Measurements from ENCODE around the gene GOLGA6C. TPM values are rescaled to one million over a fixed set of nuclear protein-coding genes. Genes with fewer than 3 reads are reported as not detected.
"Not testable (repeated sequence)": the region's sequence is repeated elsewhere in the genome, so short reads cannot be mapped to it uniquely, and the experiment has no call there.

GOLGA6C gene
- total and polyA plus RNA-seq, 8 donors: not detected

- TF ChIP-seq, protein P1, sequence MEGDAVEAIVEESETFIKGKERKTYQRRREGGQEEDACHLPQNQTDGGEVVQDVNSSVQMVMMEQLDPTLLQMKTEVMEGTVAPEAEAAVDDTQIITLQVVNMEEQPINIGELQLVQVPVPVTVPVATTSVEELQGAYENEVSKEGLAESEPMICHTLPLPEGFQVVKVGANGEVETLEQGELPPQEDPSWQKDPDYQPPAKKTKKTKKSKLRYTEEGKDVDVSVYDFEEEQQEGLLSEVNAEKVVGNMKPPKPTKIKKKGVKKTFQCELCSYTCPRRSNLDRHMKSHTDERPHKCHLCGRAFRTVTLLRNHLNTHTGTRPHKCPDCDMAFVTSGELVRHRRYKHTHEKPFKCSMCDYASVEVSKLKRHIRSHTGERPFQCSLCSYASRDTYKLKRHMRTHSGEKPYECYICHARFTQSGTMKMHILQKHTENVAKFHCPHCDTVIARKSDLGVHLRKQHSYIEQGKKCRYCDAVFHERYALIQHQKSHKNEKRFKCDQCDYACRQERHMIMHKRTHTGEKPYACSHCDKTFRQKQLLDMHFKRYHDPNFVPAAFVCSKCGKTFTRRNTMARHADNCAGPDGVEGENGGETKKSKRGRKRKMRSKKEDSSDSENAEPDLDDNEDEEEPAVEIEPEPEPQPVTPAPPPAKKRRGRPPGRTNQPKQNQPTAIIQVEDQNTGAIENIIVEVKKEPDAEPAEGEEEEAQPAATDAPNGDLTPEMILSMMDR (IDR thresholded peaks at IDR 0.05): peak in 5 of 7 experiments; percentile 12 to 76 (median 55)
- H3K9me3 ChIP-seq; H3K4me1 ChIP-seq; H3K27me3 ChIP-seq; H3K4me3 ChIP-seq; intact Hi-C loops (cut with DNase I; ENCODE audit: low total_unique reads); H3K27ac ChIP-seq; H3K36me3 ChIP-seq: not testable (repeated sequence)
- peak in 1 of 2 donors; percentile 76 for DNase-seq
- 0 to 21% (median 16%) methylated on average over 2 to 6 of the region's 6 CpGs for WGBS, 5 donors
Measured at GRCh38 chr15:75299311-75299688, 41.2 kb downstream of the GOLGA6C start.

DNA sequence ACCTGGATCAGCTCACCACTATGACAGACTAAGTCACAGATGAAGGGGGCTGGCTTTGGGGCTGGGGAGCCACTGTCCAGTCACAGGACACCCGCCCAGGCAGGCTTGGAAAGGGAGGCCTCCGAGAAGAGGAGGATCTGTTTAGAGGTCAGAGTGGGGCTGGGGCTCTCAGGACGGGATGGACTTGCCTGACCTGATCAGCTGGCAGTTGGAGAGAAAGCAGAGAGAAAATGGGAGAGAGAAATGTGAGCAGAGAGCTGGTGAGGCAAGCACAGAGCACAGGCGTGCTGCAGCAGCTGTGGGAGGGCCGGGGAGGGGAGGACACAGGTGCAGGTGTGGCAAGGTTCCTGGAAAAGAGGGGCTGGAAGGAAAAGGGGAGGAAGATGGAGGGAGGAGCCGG, 41.9 kb downstream of the GOLGA6C start:
- 55 to 64% (median 61%) methylated on average over 5 to 6 of the region's 6 CpGs for WGBS, 5 donors
- intact Hi-C loops (cut with DNase I; ENCODE audit: low total_unique reads): loop anchor here (10.0 kb wide), 2 partner anchors 55 to 265 kb away; no protein-coding TSS in a partner anchor
- not testable (repeated sequence) for H3K9me3 ChIP-seq

DNA sequence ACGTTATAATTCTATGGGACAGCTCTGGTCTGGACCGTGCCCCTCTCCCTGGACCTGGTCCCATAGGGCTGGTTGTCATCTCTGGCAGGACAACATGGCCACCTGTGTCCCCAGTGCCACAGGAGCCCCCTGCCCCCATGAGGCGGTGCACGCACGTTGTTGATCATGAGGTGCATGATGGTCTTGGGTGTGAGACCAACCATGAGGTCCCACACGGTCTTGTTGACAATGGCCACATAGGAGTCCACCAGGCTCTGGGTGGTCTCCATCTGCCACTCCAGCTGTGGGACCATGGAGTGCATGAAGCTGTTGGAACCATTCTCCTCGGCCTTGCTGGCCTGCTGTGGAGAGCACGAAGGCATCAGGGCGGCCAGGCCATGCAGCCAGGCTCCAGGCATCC, 44.2 kb downstream of the GOLGA6C start:
- 87 to 93% (median 88%) methylated on average over 5 to 9 of the region's 9 CpGs for WGBS, 5 donors
- DNase-seq: no peak
- H3K27me3 ChIP-seq: peaks cover 0 to 26% (median 4%) of the 10 kb centered on the region in 3 donors
- H3K36me3 ChIP-seq: no peaks in the 10 kb centered on the region
- no peaks in the 10 kb centered on the region for H3K4me1 ChIP-seq
- H3K27ac ChIP-seq: no peak overlapping the region
- H3K4me3 ChIP-seq: no peak overlapping the region
- intact Hi-C loops (cut with DNase I; ENCODE audit: low total_unique reads): loop anchor here (10.0 kb wide), 2 partner anchors 58 to 268 kb away; no protein-coding TSS in a partner anchor
- TF ChIP-seq, protein P1 (IDR thresholded peaks at IDR 0.05): no peak
- TF ChIP-seq POLR2A (IDR thresholded peaks at IDR 0.05) (no peak), POLR2AphosphoS5 (IDR thresholded peaks at IDR 0.05) (no peak), EP300 (IDR thresholded peaks at IDR 0.05) (no peak)
- H3K9me3 ChIP-seq: no peaks in the 10 kb centered on the region

More for the DNA sequence above, 41.9 kb downstream of the GOLGA6C start:
- H3K4me1 ChIP-seq, H3K27ac ChIP-seq, DNase-seq, H3K27me3 ChIP-seq, H3K36me3 ChIP-seq, H3K4me3 ChIP-seq: not testable (repeated sequence)

GRCh38 chr15:75302753-75303152, 44.6 kb downstream of the GOLGA6C start:
- not testable (repeated sequence) for DNase-seq, H3K9me3 ChIP-seq, H3K36me3 ChIP-seq, H3K4me1 ChIP-seq, H3K27ac ChIP-seq, H3K4me3 ChIP-seq
- 86 to 97% (median 89%) methylated on average over 4 of the region's 4 CpGs for WGBS, 5 donors
- intact Hi-C loops (cut with DNase I; ENCODE audit: low total_unique reads): loop anchor here (10.0 kb wide), 2 partner anchors 58 to 268 kb away; no protein-coding TSS in a partner anchor
- peaks cover 0 to 30% (median 4%) of the 10 kb centered on the region in 3 donors for H3K27me3 ChIP-seq

DNA sequence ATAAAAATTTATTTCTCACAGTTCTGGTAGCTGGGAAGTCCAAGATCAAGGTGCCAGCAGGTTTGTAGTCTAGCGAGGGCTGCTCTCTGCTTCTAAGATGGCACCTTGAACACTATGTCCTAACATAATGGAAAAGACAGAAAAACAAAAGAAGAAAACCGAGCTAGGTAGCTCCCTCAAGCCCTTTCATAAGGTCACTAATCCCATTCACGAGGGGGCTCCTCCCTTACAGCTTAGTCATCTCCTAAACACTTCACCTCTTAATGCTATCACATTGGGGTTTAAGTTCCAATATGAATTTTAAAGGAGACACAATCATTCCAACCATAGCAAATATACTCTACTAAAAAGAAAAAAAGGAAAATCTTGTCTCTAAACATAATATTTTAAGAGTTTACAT, 48.1 kb downstream of the GOLGA6C start:
- no peaks in the 10 kb centered on the region for H3K9me3 ChIP-seq
- no peak overlapping the region for H3K4me3 ChIP-seq
- DNase-seq: no peak
- H3K4me1 ChIP-seq: peaks cover 0 to 5% (median 2%) of the 10 kb centered on the region in 4 donors
- intact Hi-C loops (cut with DNase I; ENCODE audit: low total_unique reads): loop anchor here (10.0 kb wide), 2 partner anchors 61 to 271 kb away; no protein-coding TSS in a partner anchor
- TF ChIP-seq POLR2AphosphoS5 (IDR thresholded peaks at IDR 0.05): no peak
- TF ChIP-seq, protein P1 (IDR thresholded peaks at IDR 0.05): no peak
- no peak for TF ChIP-seq POLR2A (IDR thresholded peaks at IDR 0.05)
- no peak for TF ChIP-seq EP300 (IDR thresholded peaks at IDR 0.05)
- WGBS, 5 donors: 53 to 66% (median 62%) methylated on average over 3 of the region's 3 CpGs
- H3K36me3 ChIP-seq: no peaks in the 10 kb centered on the region
- H3K27ac ChIP-seq: no peak overlapping the region
- H3K27me3 ChIP-seq: peaks cover 0 to 44% (median 4%) of the 10 kb centered on the region in 3 donors
